Ovary (tissue), 9 donors: ENCODE results near the gene PODNL1. TPM values are rescaled to one million over a fixed set of nuclear protein-coding genes. Genes with fewer than 3 reads are reported as not detected.
"Not testable (repeated sequence)": the region's sequence is repeated elsewhere in the genome, so short reads cannot be mapped to it uniquely, and the experiment has no call there.

Source experiments
- DNase-seq, 5 donors: peaks; one replicate each; pipeline ENCODE4 v3.0.0-alpha.2; 2019 to 2020
- H3K27ac ChIP-seq, 2 donors: fragments of 200-600 bp; one replicate each; pipeline versions ENCODE4 v1.5.1 to v1.8.0; 2019 to 2022
- H3K27me3 ChIP-seq: fragments of 200-600 bp; one replicate; pipeline ENCODE4 v1.8.0; 2022
- H3K36me3 ChIP-seq: fragments of 200-600 bp; sonication (generic); one replicate; pipeline ENCODE4 v1.5.1; 2019
- H3K4me1 ChIP-seq: one replicate; pipeline ENCODE4 v1.8.1; 2013; ENCODE audit warnings: mild to moderate bottlenecking, moderate library complexity; ENCODE audit not compliant: insufficient read depth
- H3K4me3 ChIP-seq: fragments of 200-600 bp; sonication (generic); one replicate; pipeline ENCODE4 v1.5.1; 2017
- H3K9me3 ChIP-seq, 2 donors: fragments of 200-600 bp in 1 of 2; sonication (generic) in 1 of 2; one replicate each; pipeline versions ENCODE4 v1.5.1 to v1.8.1; 2013 to 2019; ENCODE audit warnings: mild to moderate bottlenecking in 1 of 2, moderate library complexity in 1 of 2
- CTCF ChIP-seq, 3 donors: fragments of 450-650 bp in 2 of 3; fragments of 200-600 bp in 1 of 3; IDR thresholded peaks; one replicate each; pipeline versions ENCODE4 v1.5.1 to v1.8.0; 2016 to 2022; ENCODE audit warnings: antibody characterized with exemption in 3 of 3, mild to moderate bottlenecking in 1 of 3
- EP300 ChIP-seq: sonication (generic); formaldehyde crosslinking; IDR thresholded peaks from one replicate; pipeline ENCODE4 v1.6.1; 2017; ENCODE audit warnings: antibody characterized with exemption
- POLR2A ChIP-seq: fragments of 450-650 bp; IDR thresholded peaks from one replicate; pipeline ENCODE4 v1.6.1; 2017; ENCODE audit warnings: antibody characterized with exemption, mild to moderate bottlenecking, moderate library complexity
- WGBS, 3 donors: extraction: QIAGEN DNeasy Blood & Tissue Kit in 1 of 3; methylation state at CpG; one replicate each; pipeline versions ENCODE4 v1.1.5 to v1.1.7; 2013 to 2017; 5-methylcytosine and 5-hydroxymethylcytosine counted together
- intact Hi-C, 4 donors: fragments of 100-400 bp; cut with DNase I; formaldehyde crosslinking; loops; one replicate each; pipeline versions ENCODE4 v1.11.0 to v1.15.1; 2022 to 2023
- polyA plus RNA-seq, 2 donors: library from polyadenylated mRNA; stranded (reverse); fragments of 200-250 nt in 1 of 2; fragments of 350-450 nt in 1 of 2; fragmentation: Illumina TruSeq in 1 of 2; extraction: RNeasy Lipid Tissue Mini Kit (QIAGEN cat#74804) in 1 of 2; gene quantifications; one replicate each; pipeline ENCODE4 v1.2.3, GENCODE V29; 2013 to 2014
- total RNA-seq, 7 donors: library from RNA; depleted of rRNA in 2 of 7; stranded (reverse); fragments of >200 nt in 2 of 7; fragmentation: NEBNext Ultra II Directional in 3 of 7; extraction: Animal tissue kit (Norgen Biotek cat#: 25700) in 3 of 7; gene quantifications; one replicate each; pipeline versions ENCODE4 v1.1.0 to v1.2.4, GENCODE V29; 2016 to 2023
- donor health status: DM: no; HTN: no; CAD: no; lungs with moderate emphysema.
- donor health status: DM: no; HTN: no; CAD: no.
- donor health status: Bipolar disorder and iron deficiency.
- donor health status: DM: yes; HTN: yes; CAD: no.
- donor health status: DM: no; HTN: no; CAD: no.
- donor health status: DM: yes; HTN: yes; CAD: no.

Gene PODNL1
- total and polyA plus RNA-seq, 9 donors, result 0.48 to 3.8 (median 1.4) TPM

- no peaks in the 10 kb centered on the region for H3K27me3 ChIP-seq
- no peaks in the 10 kb centered on the region for H3K36me3 ChIP-seq
- intact Hi-C loops, result no loop called here
- H3K9me3 ChIP-seq, result no peaks in the 10 kb centered on the region
- WGBS, 3 donors, result 70 to 79% (median 77%) methylated on average over 9 to 12 of the region's 12 CpGs
- no peak overlapping the region for H3K27ac ChIP-seq
- no peak for DNase-seq
- no peaks in the 10 kb centered on the region for H3K4me1 ChIP-seq
- H3K4me3 ChIP-seq, result no peak overlapping the region
- TF ChIP-seq CTCF (IDR thresholded peaks at IDR 0.05), result no peak
- TF ChIP-seq POLR2A, result no peak
- TF ChIP-seq EP300, result no peak
These were observed 8.9 kb downstream of the PODNL1 start for GRCh38 chr19:13929340-13929739.

- H3K4me1 ChIP-seq, result no peaks in the 10 kb centered on the region
- H3K36me3 ChIP-seq, result no peaks in the 10 kb centered on the region
- no peak overlapping the region for H3K4me3 ChIP-seq
- WGBS, 3 donors, result 82 to 93% (median 88%) methylated on average over 8 of the region's 8 CpGs
- H3K27ac ChIP-seq, result no peak overlapping the region
- H3K27me3 ChIP-seq, result no peaks in the 10 kb centered on the region
- TF ChIP-seq CTCF (IDR thresholded peaks at IDR 0.05), result no peak
- no peak for TF ChIP-seq EP300
- TF ChIP-seq POLR2A, result no peak
- intact Hi-C loops, result no loop called here
- H3K9me3 ChIP-seq, result no peaks in the 10 kb centered on the region
- no peak for DNase-seq
These were observed 11.5 kb downstream of the PODNL1 start for GRCh38 chr19:13926715-13927114.

GRCh38 chr19:13926010-13926409, 12.2 kb downstream of the PODNL1 start:
- WGBS, 3 donors, result 69 to 84% (median 73%) methylated on average over 4 of the region's 4 CpGs
- H3K4me1 ChIP-seq, result no peaks in the 10 kb centered on the region
- H3K9me3 ChIP-seq, result no peaks in the 10 kb centered on the region
- no peak for DNase-seq
- intact Hi-C loops, result no loop called here
- TF ChIP-seq EP300, result no peak
- TF ChIP-seq POLR2A, result no peak
- TF ChIP-seq CTCF (IDR thresholded peaks at IDR 0.05), result no peak
- H3K4me3 ChIP-seq, result no peak overlapping the region
- H3K27ac ChIP-seq, result no peak overlapping the region
- no peaks in the 10 kb centered on the region for H3K36me3 ChIP-seq
- H3K27me3 ChIP-seq, result no peaks in the 10 kb centered on the region

GRCh38 chr19:13923194-13923987, 14.8 kb downstream of the PODNL1 start:
- intact Hi-C loops, result no loop called here
- no peak overlapping the region for H3K4me3 ChIP-seq
- no peak for DNase-seq
- 92 to 94% (median 93%) methylated on average over 28 of the region's 28 CpGs for WGBS, 3 donors
- H3K36me3 ChIP-seq, result no peaks in the 10 kb centered on the region
- H3K27me3 ChIP-seq, result no peaks in the 10 kb centered on the region
- TF ChIP-seq EP300, result no peak
- TF ChIP-seq POLR2A, result no peak
- H3K4me1 ChIP-seq, result no peaks in the 10 kb centered on the region
- no peak overlapping the region for H3K27ac ChIP-seq
- no peaks in the 10 kb centered on the region for H3K9me3 ChIP-seq

- DNase-seq, result not testable (repeated sequence)
These were observed 16.1 kb downstream of the PODNL1 start for GRCh38 chr19:13922118-13922517.

More at GRCh38 chr19:13922118-13922517, 16.1 kb downstream of the PODNL1 start:
- intact Hi-C loops, H3K4me3 ChIP-seq, H3K9me3 ChIP-seq, H3K27ac ChIP-seq, H3K27me3 ChIP-seq, H3K36me3 ChIP-seq, H3K4me1 ChIP-seq: not testable (repeated sequence)
- WGBS, 3 donors, result 94 to 97% (median 96%) methylated on average over 6 of the region's 6 CpGs
